Measurements from ENCODE around the gene MRPS35.

The MRPS35 gene

GRCh38 chr12:27710592-27711316, at the start of gene MRPS35:
TSS of gene MRPS35 (plus strand) at chr12:27710832. CDS start at chr12:27710844, 12 bp downstream.
- peak; percentile 92 for DNase-seq

- DNase-seq = no peak
Measured at GRCh38 chr12:27665704-27666103, 44.9 kb upstream of the MRPS35 start.

- no peak for DNase-seq
Measured at GRCh38 chr12:27666510-27666909, 44.1 kb upstream of the MRPS35 start.

- DNase-seq = no peak
Measured at GRCh38 chr12:27667540-27667939, 43.1 kb upstream of the MRPS35 start.

GRCh38 chr12:27672051-27672450, 38.6 kb upstream of the MRPS35 start:
- no peak for DNase-seq

- DNase-seq = no peak
Measured at GRCh38 chr12:27672643-27673042, 38.0 kb upstream of the MRPS35 start.

GRCh38 chr12:27673101-27673718, 37.4 kb upstream of the MRPS35 start:
- DNase-seq = no peak

GRCh38 chr12:27674989-27675388, 35.6 kb upstream of the MRPS35 start:
- no peak for DNase-seq

GRCh38 chr12:27680619-27681018, 30.0 kb upstream of the MRPS35 start:
- no peak for DNase-seq

- no peak for DNase-seq
Measured at GRCh38 chr12:27682534-27682933, 28.1 kb upstream of the MRPS35 start.

GRCh38 chr12:27685274-27685673, 25.4 kb upstream of the MRPS35 start:
- DNase-seq = no peak

- no peak for DNase-seq
Measured at GRCh38 chr12:27686147-27686546, 24.5 kb upstream of the MRPS35 start.

- no peak for DNase-seq
Measured at GRCh38 chr12:27688671-27689070, 22.0 kb upstream of the MRPS35 start.

- no peak for DNase-seq
Measured at GRCh38 chr12:27689558-27690180, 21.0 kb upstream of the MRPS35 start.

GRCh38 chr12:27693403-27693802, 17.2 kb upstream of the MRPS35 start:
- no peak for DNase-seq

GRCh38 chr12:27695556-27696292, 14.9 kb upstream of the MRPS35 start:
- DNase-seq = no peak

- no peak for DNase-seq
Measured at GRCh38 chr12:27696293-27696652, 14.4 kb upstream of the MRPS35 start, which contains the start of gene REP15. TSS of gene REP15 (plus strand) at chr12:27696447. CDS start at chr12:27696563, 116 bp downstream.

- DNase-seq = no peak
Measured at GRCh38 chr12:27696864-27697564, 13.6 kb upstream of the MRPS35 start.

GRCh38 chr12:27703720-27704452, 6.7 kb upstream of the MRPS35 start:
- DNase-seq = peak; percentile 77

GRCh38 chr12:27705263-27705662, 5.4 kb upstream of the MRPS35 start:
- DNase-seq = no peak

GRCh38 chr12:27707216-27707615, 3.4 kb upstream of the MRPS35 start:
- DNase-seq = no peak

Measured in CD4-positive, alpha-beta T cell treated with Interleukin-17A for 1 hour (primary cell).